Measurements from ENCODE around the gene MYO16.

- TF ChIP-seq CTCF (tag by site-specific recombination; IDR thresholded peaks at IDR 0.05) = no peak
- no peak for TF ChIP-seq ZNF654 (tag by site-specific recombination; IDR thresholded peaks at IDR 0.05; ENCODE audit: low read depth)
- no peak for TF ChIP-seq ZNF121 (tag by site-specific recombination; IDR thresholded peaks at IDR 0.05)
- no peak for TF ChIP-seq ZNF175 (tag by site-specific recombination; IDR thresholded peaks at IDR 0.05)
- TF ChIP-seq ZBTB11 (tag by site-specific recombination; conservative IDR thresholded peaks at IDR 0.05; ENCODE audit: low read depth) = no peak
- TF ChIP-seq ZNF184 (tag by site-specific recombination; IDR thresholded peaks at IDR 0.05) = no peak
- TF ChIP-seq ZNF274 (IDR thresholded peaks at IDR 0.05; ENCODE audit: low read length) = no peak
- TF ChIP-seq ZNF274 (tag by site-specific recombination; IDR thresholded peaks at IDR 0.05; ENCODE audit: borderline replicate concordance) = no peak
- no peak for TF ChIP-seq ZNF404 (tag by site-specific recombination; IDR thresholded peaks at IDR 0.05)
- no peak for TF ChIP-seq ZNF639 (tag by site-specific recombination; IDR thresholded peaks at IDR 0.05)
Measured at GRCh38 chr13:109235901-109236300, 606.5 kb downstream of the MYO16 start.

All from HEK293 (cell line).